Measurements from ENCODE around the gene SOX8. TPM values are rescaled to one million over a fixed set of nuclear protein-coding genes. Genes with fewer than 3 reads are reported as not detected.
"Not testable (repeated sequence)": the region's sequence is repeated elsewhere in the genome, so short reads cannot be mapped to it uniquely, and the experiment has no call there.

The SOX8 gene
- 22.8 TPM for total RNA-seq

DNA sequence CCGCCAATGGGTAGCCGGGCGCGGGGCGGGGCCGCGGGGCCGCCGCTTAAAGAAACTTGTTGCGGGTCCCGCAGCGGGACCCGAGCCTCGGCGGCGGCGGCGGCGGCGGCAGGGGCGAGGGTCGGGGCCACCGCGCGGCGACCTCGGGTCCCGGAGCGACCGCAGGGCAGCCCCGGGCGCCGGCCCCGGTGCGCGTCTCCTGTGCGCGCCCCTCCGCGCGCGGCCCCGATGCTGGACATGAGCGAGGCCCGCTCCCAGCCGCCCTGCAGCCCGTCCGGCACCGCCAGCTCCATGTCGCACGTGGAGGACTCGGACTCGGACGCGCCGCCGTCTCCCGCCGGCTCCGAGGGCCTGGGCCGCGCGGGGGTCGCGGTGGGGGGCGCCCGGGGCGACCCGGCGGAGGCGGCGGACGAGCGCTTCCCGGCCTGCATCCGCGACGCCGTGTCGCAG is at the start of gene SOX8:
Gene SOX8, plus strand, starts transcription at position 76 of the 450 bp plus-strand sequence. Its CDS starts 153 bp downstream, at position 229.
- no peak for DNase-seq (ENCODE audit: low spot score in 2 of 2)

GRCh38 chr16:932831-933330 is 48.7 kb upstream of the SOX8 start:
- no peak for DNase-seq (ENCODE audit: low spot score in 2 of 2)
- FAIRE-seq, result no peak

More for the DNA sequence above, at the start of gene SOX8:
- FAIRE-seq, result no peak

DNA sequence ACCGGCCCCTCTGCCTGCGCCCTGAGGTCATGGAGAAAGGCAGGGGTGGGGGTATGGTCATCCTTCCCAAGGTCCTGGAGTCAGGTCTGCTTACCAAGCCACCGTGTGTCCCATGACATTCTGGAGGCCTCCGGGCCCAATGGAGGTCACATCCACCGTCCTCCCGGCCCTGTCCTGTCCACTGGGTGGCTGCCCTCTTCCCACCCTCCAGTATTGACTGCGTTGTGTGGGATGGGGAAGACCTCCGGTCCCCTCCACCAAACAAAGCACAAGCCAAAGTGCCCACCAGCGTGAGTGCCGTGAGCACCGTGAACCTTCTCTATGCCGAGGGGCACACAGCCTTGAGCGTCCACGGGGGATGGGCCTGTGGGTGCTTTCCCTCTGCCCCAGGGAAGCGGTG is 48.0 kb upstream of the SOX8 start:
- FAIRE-seq (no peak), DNase-seq (ENCODE audit: low spot score in 2 of 2) (no peak)

DNA sequence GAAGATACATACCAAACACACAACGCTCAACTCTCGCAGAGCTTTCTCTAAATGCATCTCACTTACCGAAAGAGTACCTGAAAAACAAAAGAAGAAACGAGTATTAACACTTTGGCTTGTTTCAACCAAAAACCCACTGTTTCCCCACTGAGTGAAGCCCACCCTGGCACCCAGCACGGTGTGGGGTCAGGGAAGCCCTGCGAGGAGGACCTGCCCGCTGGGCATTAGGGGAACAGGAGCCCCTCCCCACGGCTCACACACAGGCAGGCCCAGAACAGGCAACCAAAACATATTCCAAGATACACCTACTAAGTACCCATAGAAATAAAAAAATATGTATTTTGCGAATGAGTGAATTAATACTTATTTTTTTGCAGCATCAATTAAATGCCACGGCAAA is 47.4 kb upstream of the SOX8 start:
- FAIRE-seq, result no peak

GRCh38 chr16:935684-936083 is 45.9 kb upstream of the SOX8 start:
- no peak for DNase-seq (ENCODE audit: low spot score in 2 of 2)
- FAIRE-seq, result no peak

More for the DNA sequence above, 47.4 kb upstream of the SOX8 start:
- DNase-seq (ENCODE audit: low spot score in 2 of 2), result no peak

- DNase-seq (ENCODE audit: low spot score in 2 of 2) (no peak), FAIRE-seq (no peak)
Observed at GRCh38 chr16:937311-937710, 44.3 kb upstream of the SOX8 start.

GRCh38 chr16:937723-938122 is 43.8 kb upstream of the SOX8 start:
- no peak for DNase-seq (ENCODE audit: low spot score in 2 of 2)
- no peak for FAIRE-seq

- no peak for DNase-seq (ENCODE audit: low spot score in 2 of 2)
- no peak for FAIRE-seq
Observed at GRCh38 chr16:938136-938535, 43.4 kb upstream of the SOX8 start.

DNA sequence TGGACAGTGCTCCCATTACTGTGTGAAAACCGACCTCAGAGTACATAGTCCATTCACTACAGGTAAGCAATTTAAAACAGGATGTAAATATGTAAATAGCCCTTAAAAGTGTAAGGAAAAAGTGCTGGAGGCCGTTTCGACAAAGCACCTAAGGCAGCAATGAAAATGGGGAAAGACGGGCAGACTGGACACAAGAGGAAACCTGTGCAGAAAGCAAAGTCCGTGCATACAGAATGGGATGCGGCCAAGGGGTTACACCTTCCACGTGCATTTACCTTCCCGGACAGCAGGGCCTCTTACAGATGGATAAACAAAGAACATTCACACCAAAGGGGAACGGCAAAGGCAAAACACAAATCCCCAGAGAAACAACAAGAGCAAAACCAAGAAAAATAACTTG is 42.8 kb upstream of the SOX8 start:
- no peak for FAIRE-seq
- DNase-seq (ENCODE audit: low spot score in 2 of 2), result no peak

DNA sequence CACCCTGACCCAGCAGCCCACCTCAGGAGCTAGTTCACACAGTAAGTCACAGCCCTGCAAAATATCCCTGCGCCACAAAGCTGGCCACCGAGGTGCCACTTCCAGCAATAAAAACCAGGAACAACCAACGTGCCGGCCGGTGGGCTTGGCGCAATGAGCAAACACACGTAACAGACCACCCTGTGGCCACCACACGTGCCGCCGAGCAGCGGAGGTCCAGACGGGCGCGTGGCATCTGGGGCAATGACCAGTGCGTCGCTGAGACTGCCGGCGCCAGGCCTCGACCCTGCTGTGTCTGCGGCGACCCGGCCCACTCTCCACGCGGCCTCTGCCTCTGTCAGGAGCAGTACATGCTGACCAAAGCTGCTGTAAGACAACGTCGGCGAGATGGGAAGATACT is 42.3 kb upstream of the SOX8 start:
- FAIRE-seq, result no peak
- no peak for DNase-seq (ENCODE audit: low spot score in 2 of 2)

GRCh38 chr16:939941-940340 is 41.6 kb upstream of the SOX8 start:
- DNase-seq (ENCODE audit: low spot score in 2 of 2) (no peak), FAIRE-seq (no peak)

GRCh38 chr16:942436-943060 is 39.0 kb upstream of the SOX8 start:
- FAIRE-seq (no peak), DNase-seq (ENCODE audit: low spot score in 2 of 2) (no peak)

GRCh38 chr16:943971-944370 is 37.6 kb upstream of the SOX8 start:
- FAIRE-seq (no peak), DNase-seq (ENCODE audit: low spot score in 2 of 2) (no peak)

GRCh38 chr16:945271-946047 is 36.1 kb upstream of the SOX8 start:
- DNase-seq (ENCODE audit: low spot score in 2 of 2) (no peak), FAIRE-seq (no peak)

DNA sequence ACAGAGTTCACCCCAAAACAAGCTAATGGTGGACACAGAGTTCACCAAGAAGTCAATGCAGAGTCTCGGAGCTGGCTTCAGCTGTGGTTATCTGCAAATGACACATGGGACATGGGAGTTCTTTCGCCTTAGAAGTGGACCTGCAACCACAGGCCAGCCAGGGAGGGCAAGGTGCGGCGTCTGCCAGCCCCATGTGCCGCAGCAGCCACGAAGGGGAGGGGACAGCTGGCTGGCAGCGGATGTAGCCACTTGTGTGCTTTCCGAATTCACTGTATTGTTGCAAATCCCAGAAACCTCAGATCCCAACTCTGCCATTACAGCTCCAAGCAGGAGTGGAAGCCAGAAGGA is 35.5 kb upstream of the SOX8 start:
- no peak for DNase-seq (ENCODE audit: low spot score in 2 of 2)
- FAIRE-seq, result no peak

DNA sequence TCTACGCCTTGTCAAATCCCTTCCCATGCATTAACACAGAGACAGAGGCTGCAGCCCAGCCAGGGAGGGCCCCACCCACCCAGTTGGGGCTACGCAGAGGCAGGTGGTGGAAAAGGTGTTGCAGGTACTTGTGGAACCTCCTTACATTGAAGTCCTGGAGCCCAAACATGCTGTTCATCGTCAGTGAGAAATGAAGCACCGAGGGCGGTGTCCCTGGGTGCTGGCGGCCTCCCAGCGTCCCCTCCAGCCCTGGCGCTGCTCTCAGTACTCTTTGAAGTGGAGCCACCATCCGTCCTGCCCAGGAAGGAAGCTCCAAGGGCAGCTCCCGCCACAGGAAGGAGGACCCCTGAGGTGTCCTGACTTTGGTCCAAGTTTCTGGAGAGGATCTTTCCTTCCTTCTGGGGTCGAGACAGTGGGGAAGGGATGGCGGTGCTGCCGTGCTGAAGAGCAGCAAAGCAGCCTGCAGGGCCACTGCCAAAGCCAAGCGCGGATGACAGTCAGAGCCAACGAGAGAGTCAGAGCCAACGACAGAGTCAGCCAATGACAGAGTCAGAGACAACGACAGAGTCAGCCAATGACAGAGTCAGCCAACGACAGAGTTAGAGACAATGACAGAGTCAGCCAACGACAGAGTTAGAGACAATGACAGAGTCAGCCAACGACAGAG is 34.2 kb upstream of the SOX8 start:
- FAIRE-seq (no peak), DNase-seq (ENCODE audit: low spot score in 2 of 2) (no peak)

DNA sequence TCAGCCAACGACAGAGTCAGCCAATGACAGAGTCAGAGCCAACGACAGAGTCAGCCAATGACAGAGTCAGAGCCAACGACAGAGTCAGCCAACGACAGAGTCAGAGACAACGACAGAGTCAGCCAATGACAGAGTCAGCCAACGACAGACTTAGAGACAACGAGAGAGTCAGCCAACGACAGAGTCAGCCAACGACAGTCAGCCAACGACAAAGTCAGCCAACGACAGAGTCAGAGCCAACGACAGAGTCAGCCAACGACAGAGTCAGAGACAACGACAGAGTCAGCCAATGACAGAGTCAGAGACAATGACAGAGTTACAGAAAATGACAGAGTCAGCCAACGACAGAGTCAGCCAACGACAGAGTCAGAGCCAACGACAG is 33.7 kb upstream of the SOX8 start:
- FAIRE-seq; DNase-seq (ENCODE audit: low spot score in 2 of 2): not testable (repeated sequence)

DNA sequence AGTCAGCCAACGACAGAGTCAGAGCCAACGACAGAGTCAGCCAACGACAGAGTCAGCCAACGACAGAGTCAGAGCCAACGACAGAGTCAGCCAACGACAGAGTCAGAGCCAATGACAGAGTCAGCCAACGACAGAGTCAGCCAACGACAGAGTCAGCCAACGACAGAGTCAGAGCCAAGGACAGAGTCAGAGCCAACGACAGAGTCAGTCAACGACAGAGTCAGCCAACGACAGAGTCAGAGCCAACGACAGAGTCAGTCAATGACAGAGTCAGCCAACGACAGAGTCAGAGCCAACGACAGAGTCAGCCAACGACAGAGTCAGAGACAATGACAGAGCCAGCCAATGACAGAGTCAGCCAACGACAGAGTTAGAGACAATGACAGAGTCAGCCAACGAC is 32.8 kb upstream of the SOX8 start:
- not testable (repeated sequence) for FAIRE-seq; DNase-seq (ENCODE audit: low spot score in 2 of 2)

DNA sequence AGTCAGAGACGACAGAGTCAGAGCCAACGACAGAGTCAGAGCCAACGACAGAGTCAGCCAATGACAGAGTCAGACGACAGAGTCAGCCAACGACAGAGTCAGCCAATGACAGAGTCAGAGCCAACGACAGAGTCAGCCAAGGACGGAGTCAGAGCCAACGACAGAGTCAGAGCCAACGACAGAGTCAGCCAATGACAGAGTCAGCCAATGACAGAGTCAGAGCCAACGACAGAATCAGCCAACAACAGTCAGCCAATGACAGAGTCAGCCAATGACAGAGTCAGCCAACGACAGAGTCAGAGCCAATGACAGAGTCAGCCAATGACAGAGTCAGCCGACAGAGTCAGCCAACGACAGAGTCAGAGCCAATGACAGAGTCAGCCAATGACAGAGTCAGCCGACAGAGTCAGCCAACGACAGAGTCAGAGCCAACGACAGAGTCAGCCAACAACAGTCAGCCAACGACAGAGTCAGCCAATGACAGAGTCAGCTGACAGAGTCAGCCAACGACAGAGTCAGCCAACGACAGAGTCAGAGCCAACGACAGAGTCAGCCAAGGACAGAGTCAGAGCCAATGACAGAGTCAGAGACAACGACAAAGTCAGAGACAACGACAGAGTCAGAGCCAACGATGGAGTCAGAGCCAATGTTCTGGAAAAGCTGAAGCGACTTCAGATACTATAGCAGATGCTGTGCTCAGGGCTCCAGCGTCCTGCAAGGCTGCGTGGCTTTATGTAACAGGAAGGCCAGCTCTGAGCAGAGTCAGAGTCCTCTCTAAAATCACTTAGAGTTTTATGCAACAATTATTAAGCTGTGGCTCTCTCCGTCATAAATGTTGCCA is 30.6 kb upstream of the SOX8 start:
- not testable (repeated sequence) for FAIRE-seq; DNase-seq (ENCODE audit: low spot score in 2 of 2)

DNA sequence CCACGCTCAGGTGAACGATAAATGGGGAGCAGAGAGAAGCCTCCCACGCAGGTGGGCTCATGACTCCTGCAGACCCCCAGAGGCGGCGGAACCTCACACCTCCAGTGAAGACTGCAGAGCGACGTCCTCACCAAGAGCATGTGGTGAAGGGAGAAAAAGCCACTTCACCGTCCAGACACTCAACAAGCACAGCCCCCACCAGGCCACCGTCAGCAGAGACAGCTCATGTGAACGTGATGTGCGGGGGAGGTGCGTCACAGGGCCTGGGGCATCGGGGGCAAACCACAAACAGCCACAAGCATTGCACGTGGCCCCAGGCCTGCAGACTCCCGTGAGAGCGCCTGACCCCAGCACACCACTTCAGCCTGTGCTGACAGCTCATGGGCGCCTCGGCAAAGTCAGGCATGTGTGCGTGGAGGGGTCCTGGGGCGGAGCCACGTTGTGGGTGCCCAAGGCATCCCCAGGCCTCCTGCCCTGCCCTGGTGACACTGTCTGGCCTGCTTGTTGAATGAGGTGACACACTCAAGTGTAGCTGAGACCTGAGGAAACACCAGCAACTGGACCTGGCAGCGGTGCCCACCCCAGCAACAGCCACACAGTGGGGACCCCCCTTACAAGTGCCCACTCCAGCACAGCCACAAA is 29.8 kb upstream of the SOX8 start:
- DNase-seq (ENCODE audit: low spot score in 2 of 2) (no peak), FAIRE-seq (no peak)
